T-cell (primary cell): ENCODE measurements around the gene UNC79. TPM values are rescaled to one million over a fixed set of nuclear protein-coding genes. Genes with fewer than 3 reads are reported as not detected.

Experiments
- ATAC-seq, 4 experiments: fragments of 200-7000 bp in 3 of 4; fragments of 150-1000 bp in 1 of 4; cut with Tn5 transposase; replicated peaks in 1 of 4; 1 replicate in 3 of 4; 2 replicates in 1 of 4; pipeline ENCODE4 v1.10.0; 2021; ENCODE audit warnings: moderate library complexity in 3 of 4, mild to moderate bottlenecking in 2 of 4, moderate number of reproducible peaks in 1 of 4
- CTCF ChIA-PET, 2 donors: fragments of 300-600 bp; sonication (Branson Sonifier 250); formaldehyde crosslinking; loops; one replicate each; lab custom pipeline; 2022; ENCODE audit warnings: antibody characterized with exemption in 2 of 2; lab: Charles Lee
- POLR2A ChIA-PET, 2 donors: fragments of 300-600 bp; sonication (Branson Sonifier 250); formaldehyde crosslinking; loops; one replicate each; lab custom pipeline; 2022; ENCODE audit warnings: antibody characterized with exemption in 2 of 2; lab: Charles Lee
- DNase-seq, 35 experiments: peaks; one replicate each; pipeline versions ENCODE4 v3.0.0 to v3.0.0-alpha.2; 2013 to 2023
- H3K27ac ChIP-seq: one replicate; pipeline ENCODE4 v1.5.1; 2013; ENCODE audit warnings: low read length
- H3K27me3 ChIP-seq, 2 experiments: replicated peaks in 1 of 2; 1 replicate in 1 of 2; 2 replicates in 1 of 2; pipeline versions ENCODE4 v1.6.1 to v1.7.0; 2013; ENCODE audit warnings: low read length in 1 of 2, mixed read lengths in 1 of 2; ENCODE audit not compliant: control insufficient read depth in 2 of 2, insufficient read depth in 2 of 2; ENCODE audit errors: extremely low read depth in 1 of 2
- H3K36me3 ChIP-seq, 2 donors: 1 replicate in 1 of 2; 2 replicates in 1 of 2; pipeline versions ENCODE4 v1.6.1 to v1.7.0; 2013; ENCODE audit warnings: low read length in 1 of 2; ENCODE audit not compliant: control insufficient read depth in 2 of 2, insufficient read depth in 1 of 2; ENCODE audit errors: extremely low read depth in 1 of 2
- H3K4me1 ChIP-seq, 2 experiments: 1 replicate in 1 of 2; 2 replicates in 1 of 2; pipeline versions ENCODE4 v1.6.1 to v1.7.0; 2013; ENCODE audit warnings: low read length in 2 of 2, mixed read lengths in 1 of 2; ENCODE audit not compliant: insufficient read depth in 2 of 2, control insufficient read depth in 1 of 2; ENCODE audit errors: extremely low read depth in 1 of 2
- H3K4me3 ChIP-seq, 2 donors: 1 replicate in 1 of 2; 2 replicates in 1 of 2; pipeline versions ENCODE4 v1.5.1 to v1.7.0; 2013; ENCODE audit warnings: mild to moderate bottlenecking in 2 of 2, low read length in 1 of 2, moderate library complexity in 1 of 2; ENCODE audit not compliant: control insufficient read depth in 1 of 2; ENCODE audit errors: extremely low read depth in 1 of 2
- H3K9me3 ChIP-seq: 2 replicates; pipeline ENCODE4 v1.7.0; 2013
- H3K27ac Mint-ChIP-seq, 2 donors: one replicate each; pipeline ENCODE4 v1.8.0; 2020 to 2021; ENCODE audit warnings: mild to moderate bottlenecking in 2 of 2, mixed read lengths in 2 of 2
- H3K27me3 Mint-ChIP-seq, 2 donors: one replicate each; pipeline ENCODE4 v1.8.0; 2021 to 2022; ENCODE audit warnings: mixed read lengths in 2 of 2
- H3K36me3 Mint-ChIP-seq: one replicate; pipeline ENCODE4 v1.8.0; 2021; ENCODE audit warnings: mixed read lengths
- H3K4me1 Mint-ChIP-seq, 3 donors: one replicate each; pipeline ENCODE4 v1.8.0; 2020 to 2022; ENCODE audit warnings: mixed read lengths in 3 of 3, mild to moderate bottlenecking in 1 of 3
- H3K4me3 Mint-ChIP-seq, 3 donors: one replicate each; pipeline ENCODE4 v1.8.0; 2020 to 2022; ENCODE audit warnings: mild to moderate bottlenecking in 3 of 3, mixed read lengths in 3 of 3, moderate library complexity in 3 of 3
- H3K9me3 Mint-ChIP-seq, 3 donors: one replicate each; pipeline ENCODE4 v1.8.0; 2020 to 2022; ENCODE audit warnings: mixed read lengths in 3 of 3
- WGBS: methylation state at CpG from one replicate; pipeline ENCODE4 v1.1.5; 2013; ENCODE audit warnings: missing lambda C conversion rate; ENCODE audit not compliant: insufficient coverage; 5-methylcytosine and 5-hydroxymethylcytosine counted together
- total RNA-seq, 35 experiments: library from RNA in 6 of 35; stranded (reverse) in 6 of 35; fragments of 120-200 nt in 1 of 35; gene quantifications; one replicate each; pipeline versions ENCODE4 v1.2.1 to v1.2.4 and lab custom pipeline; 2013 to 2026

UNC79 gene
- total RNA-seq, 5 donors from 2014 or later (not counting 1 experiment from before 2014, with no cell fraction given), result 0.06 to 0.07 TPM; not detected in 3

GRCh38 chr14:93744876-93745275 is 314.1 kb downstream of the UNC79 start:
- Histone ChIP-seq H3K27me3 (peaks cover 0 to 19% of the 10 kb centered on the region in 2 experiments), H3K36me3 (no peaks in the 10 kb centered on the region), H3K4me3 (no peak overlapping the region), H3K27ac (no peak overlapping the region), H3K4me1 (no peaks in the 10 kb centered on the region), H3K9me3 (no peaks in the 10 kb centered on the region)
- Mint-ChIP-seq H3K36me3 (no peaks in the 10 kb centered on the region), H3K27me3 (peaks cover 4 to 7% of the 10 kb centered on the region in 2 donors), H3K4me1 (no peaks in the 10 kb centered on the region), H3K4me3 (no peak overlapping the region), H3K9me3 (no peaks in the 10 kb centered on the region), H3K27ac (no peak overlapping the region)
- ATAC-seq, result no peak
- no peak for DNase-seq
- ChIA-PET POLR2A (no interaction called here), CTCF (no interaction called here)
- WGBS, result no CpG with 5 or more reads among the region's 8 CpGs

- no peaks in the 10 kb centered on the region for H3K9me3 Mint-ChIP-seq
- Histone ChIP-seq H3K36me3 (no peaks in the 10 kb centered on the region), H3K4me3 (no peak overlapping the region), H3K9me3 (no peaks in the 10 kb centered on the region), H3K4me1 (no peaks in the 10 kb centered on the region), H3K27ac (no peak overlapping the region), H3K27me3 (peaks cover 0 to 19% of the 10 kb centered on the region in 2 experiments)
- CTCF ChIA-PET, result no interaction called here
- no peaks in the 10 kb centered on the region for H3K4me1 Mint-ChIP-seq
- no peak overlapping the region for H3K27ac Mint-ChIP-seq
- H3K27me3 Mint-ChIP-seq, result peaks cover 4 to 7% of the 10 kb centered on the region in 2 donors
- no peak for ATAC-seq
- no peaks in the 10 kb centered on the region for H3K36me3 Mint-ChIP-seq
- 76% methylated on average over 6 of the region's 13 CpGs for WGBS
- DNase-seq, result no peak
- POLR2A ChIA-PET, result interaction anchor here in 1 of 2 donors (0.5 kb wide), 1 partner anchor 10 kb away, joined by 4 read pairs; no protein-coding TSS in a partner anchor
- no peak overlapping the region for H3K4me3 Mint-ChIP-seq
Observed at GRCh38 chr14:93745603-93746273, 315.0 kb downstream of the UNC79 start.

GRCh38 chr14:93747102-93747501 is 316.4 kb downstream of the UNC79 start:
- Mint-ChIP-seq H3K4me3 (no peak overlapping the region), H3K36me3 (no peaks in the 10 kb centered on the region), H3K27me3 (peaks cover 4 to 7% of the 10 kb centered on the region in 2 donors), H3K27ac (no peak overlapping the region), H3K4me1 (no peaks in the 10 kb centered on the region), H3K9me3 (no peaks in the 10 kb centered on the region)
- H3K9me3 ChIP-seq, result no peaks in the 10 kb centered on the region
- DNase-seq (no peak), ATAC-seq (no peak)
- H3K27me3 ChIP-seq, result peaks cover 0 to 19% of the 10 kb centered on the region in 2 experiments
- POLR2A ChIA-PET, result no interaction called here
- no peaks in the 10 kb centered on the region for H3K4me1 ChIP-seq
- H3K4me3 ChIP-seq, result no peak overlapping the region
- H3K36me3 ChIP-seq, result no peaks in the 10 kb centered on the region
- 84% methylated on average over 14 of the region's 15 CpGs for WGBS
- H3K27ac ChIP-seq, result no peak overlapping the region
- CTCF ChIA-PET, result no interaction called here

- no peak overlapping the region for H3K4me3 Mint-ChIP-seq
- no peak overlapping the region for H3K27ac ChIP-seq
- H3K4me3 ChIP-seq, result no peak overlapping the region
- no peaks in the 10 kb centered on the region for H3K4me1 ChIP-seq
- H3K27ac Mint-ChIP-seq, result no peak overlapping the region
- no peaks in the 10 kb centered on the region for H3K36me3 ChIP-seq
- ATAC-seq (no peak), DNase-seq (no peak)
- H3K9me3 Mint-ChIP-seq, result no peaks in the 10 kb centered on the region
- no peaks in the 10 kb centered on the region for H3K4me1 Mint-ChIP-seq
- H3K9me3 ChIP-seq, result no peaks in the 10 kb centered on the region
- no peaks in the 10 kb centered on the region for H3K36me3 Mint-ChIP-seq
- CTCF ChIA-PET, result no interaction called here
- peaks cover 0 to 19% of the 10 kb centered on the region in 2 experiments for H3K27me3 ChIP-seq
- 84% methylated on average over 1 of the region's 1 CpG for WGBS
- H3K27me3 Mint-ChIP-seq, result peaks cover 3 to 7% of the 10 kb centered on the region in 2 donors
- POLR2A ChIA-PET, result no interaction called here
Observed at GRCh38 chr14:93747560-93747959, 316.8 kb downstream of the UNC79 start.

- Histone ChIP-seq H3K27ac (no peak overlapping the region), H3K4me3 (no peak overlapping the region), H3K27me3 (peaks cover 0 to 19% of the 10 kb centered on the region in 2 experiments), H3K4me1 (no peaks in the 10 kb centered on the region), H3K9me3 (no peaks in the 10 kb centered on the region), H3K36me3 (no peaks in the 10 kb centered on the region)
- peaks cover 0 to 5% of the 10 kb centered on the region in 2 donors for H3K27me3 Mint-ChIP-seq
- H3K4me3 Mint-ChIP-seq, result no peak overlapping the region
- H3K9me3 Mint-ChIP-seq, result no peaks in the 10 kb centered on the region
- no peak overlapping the region for H3K27ac Mint-ChIP-seq
- POLR2A ChIA-PET, result no interaction called here
- no peaks in the 10 kb centered on the region for H3K36me3 Mint-ChIP-seq
- no peaks in the 10 kb centered on the region for H3K4me1 Mint-ChIP-seq
- CTCF ChIA-PET, result no interaction called here
- ATAC-seq (no peak), DNase-seq (no peak)
- WGBS, result 78% methylated on average over 19 of the region's 25 CpGs
Observed at GRCh38 chr14:93748208-93749075, 317.7 kb downstream of the UNC79 start.

GRCh38 chr14:93749076-93749420 is 318.3 kb downstream of the UNC79 start:
- CTCF ChIA-PET, result no interaction called here
- Histone ChIP-seq H3K36me3 (no peaks in the 10 kb centered on the region), H3K27ac (no peak overlapping the region), H3K9me3 (no peaks in the 10 kb centered on the region), H3K27me3 (peaks cover 0 to 18% of the 10 kb centered on the region in 2 experiments), H3K4me3 (no peak overlapping the region), H3K4me1 (no peaks in the 10 kb centered on the region)
- WGBS, result 88% methylated on average over 8 of the region's 8 CpGs
- DNase-seq (no peak), ATAC-seq (no peak)
- H3K27me3 Mint-ChIP-seq, result peaks cover 0 to 5% of the 10 kb centered on the region in 2 donors
- H3K4me1 Mint-ChIP-seq, result no peaks in the 10 kb centered on the region
- no peak overlapping the region for H3K4me3 Mint-ChIP-seq
- no peak overlapping the region for H3K27ac Mint-ChIP-seq
- no peaks in the 10 kb centered on the region for H3K36me3 Mint-ChIP-seq
- POLR2A ChIA-PET, result no interaction called here
- no peaks in the 10 kb centered on the region for H3K9me3 Mint-ChIP-seq
